Erythroblast (primary cell): ENCODE measurements around the gene CLDN6.

Source experiments
- GATA1 ChIP-seq: IDR thresholded peaks from 2 replicates; pipeline ENCODE4 v1.6.1; 2011; ENCODE audit warnings: low read depth, mild to moderate bottlenecking, control low read depth, low read length, moderate library complexity
- POLR2A ChIP-seq: IDR thresholded peaks from 2 replicates; pipeline ENCODE4 v1.6.1; 2011; ENCODE audit warnings: mild to moderate bottlenecking, low read length

DNA sequence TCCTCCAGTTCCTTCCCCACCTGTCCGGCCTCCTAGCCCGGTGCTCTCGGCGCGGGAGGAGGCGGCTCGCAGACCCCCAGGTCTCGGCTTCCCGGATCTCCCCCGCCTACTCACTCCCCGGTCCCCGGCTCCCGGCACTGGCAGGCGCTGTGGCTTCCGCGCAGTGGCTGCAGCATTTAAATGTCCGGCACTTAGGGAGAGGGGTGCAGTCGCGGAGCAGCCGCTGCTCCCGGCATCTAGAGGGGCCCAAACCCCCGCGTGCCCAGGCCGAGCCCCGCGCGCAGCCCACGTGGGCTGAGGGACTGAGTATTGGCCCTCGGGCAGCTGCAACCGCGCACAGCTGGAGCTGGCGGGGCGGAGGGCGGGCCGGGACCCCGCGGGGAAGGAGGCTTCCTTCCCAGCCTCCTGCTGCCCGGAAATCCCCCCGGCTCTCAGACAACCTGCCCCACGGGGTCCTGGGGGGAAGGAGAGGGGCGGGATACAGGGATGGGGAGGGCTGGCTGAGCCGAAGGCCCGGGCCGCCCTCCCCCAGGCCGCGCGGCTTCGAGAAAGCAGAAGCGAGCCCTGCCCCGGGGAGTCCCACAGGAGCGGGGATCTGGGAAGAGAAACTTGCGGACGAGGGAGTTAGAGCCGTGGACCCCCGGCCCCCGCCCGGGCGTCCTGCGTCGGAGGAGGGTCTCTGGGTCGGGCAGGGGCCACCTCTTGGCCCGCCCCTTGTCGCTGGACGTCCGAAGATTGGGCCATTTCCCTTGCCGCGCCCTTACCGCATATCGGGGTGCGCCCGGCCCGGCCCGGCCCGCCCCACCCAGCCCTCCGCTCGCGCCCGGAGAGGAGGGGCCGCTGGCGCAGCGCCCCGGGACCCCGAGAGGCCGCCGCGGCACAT lies 28.0 kb upstream of the CLDN6 start, which contains the start of gene MMP25:
- TF ChIP-seq POLR2A (no peak), GATA1 (no peak)
